Astrocyte of the cerebellum (primary cell): ENCODE measurements around the gene GAREM2.
"Not testable (repeated sequence)": the region's sequence is repeated elsewhere in the genome, so short reads cannot be mapped to it uniquely, and the experiment has no call there.

Experiments
- DNase-seq: peaks from one replicate; pipeline ENCODE4 v3.0.0-alpha.2; 2011; ENCODE audit warnings: low read depth
- H3K4me3 ChIP-seq: 2 replicates; pipeline ENCODE4 v1.5.1; 2011; ENCODE audit warnings: mild to moderate bottlenecking, low read depth, low read length, moderate library complexity
- CTCF ChIP-seq: IDR thresholded peaks from 2 replicates; pipeline ENCODE4 v1.5.1; 2012; ENCODE audit warnings: low read length, low read depth, moderate library complexity, mild to moderate bottlenecking; ENCODE audit errors: missing control alignments
- in situ Hi-C: cut with HindIII; loops from 2 replicates; pipeline ENCODE4 v1.10.0; 2017; ENCODE audit warnings: low sequenced_read_pairs

The GAREM2 gene

GRCh38 chr2:26157580-26157979 lies 15.3 kb upstream of the GAREM2 start:
- DNase-seq = no peak
- in situ Hi-C loops = no loop called here
- no peak overlapping the region for H3K4me3 ChIP-seq
- no peak for TF ChIP-seq CTCF

- TF ChIP-seq CTCF = no peak
- H3K4me3 ChIP-seq = no peak overlapping the region
- in situ Hi-C loops = no loop called here
- DNase-seq = no peak
Observed at GRCh38 chr2:26161926-26162325, 11.0 kb upstream of the GAREM2 start.

GRCh38 chr2:26162963-26163362 lies 9.9 kb upstream of the GAREM2 start:
- in situ Hi-C loops = no loop called here
- H3K4me3 ChIP-seq = no peak overlapping the region
- DNase-seq = no peak
- TF ChIP-seq CTCF = no peak

- TF ChIP-seq CTCF = no peak
- no peak for DNase-seq
- in situ Hi-C loops = no loop called here
- no peak overlapping the region for H3K4me3 ChIP-seq
Observed at GRCh38 chr2:26164231-26164630, 8.7 kb upstream of the GAREM2 start.

- H3K4me3 ChIP-seq = no peak overlapping the region
- TF ChIP-seq CTCF = no peak
- DNase-seq = no peak
- in situ Hi-C loops = no loop called here
Observed at GRCh38 chr2:26164641-26165211, 8.2 kb upstream of the GAREM2 start.

- DNase-seq = no peak
- no peak for TF ChIP-seq CTCF
- in situ Hi-C loops = no loop called here
- H3K4me3 ChIP-seq = no peak overlapping the region
Observed at GRCh38 chr2:26165403-26165802, 7.5 kb upstream of the GAREM2 start.

GRCh38 chr2:26166541-26166940 lies 6.3 kb upstream of the GAREM2 start:
- in situ Hi-C loops, DNase-seq, H3K4me3 ChIP-seq: not testable (repeated sequence)
